ENCODE results near the gene MYO1C. TPM values are rescaled to one million over a fixed set of nuclear protein-coding genes. Genes with fewer than 3 reads are reported as not detected.
"Not testable (repeated sequence)": the region's sequence is repeated elsewhere in the genome, so short reads cannot be mapped to it uniquely, and the experiment has no call there.

MYO1C gene
- total RNA-seq, 1 experiment from 2014 or later = 227 TPM

- TF ChIP-seq, protein P1, sequence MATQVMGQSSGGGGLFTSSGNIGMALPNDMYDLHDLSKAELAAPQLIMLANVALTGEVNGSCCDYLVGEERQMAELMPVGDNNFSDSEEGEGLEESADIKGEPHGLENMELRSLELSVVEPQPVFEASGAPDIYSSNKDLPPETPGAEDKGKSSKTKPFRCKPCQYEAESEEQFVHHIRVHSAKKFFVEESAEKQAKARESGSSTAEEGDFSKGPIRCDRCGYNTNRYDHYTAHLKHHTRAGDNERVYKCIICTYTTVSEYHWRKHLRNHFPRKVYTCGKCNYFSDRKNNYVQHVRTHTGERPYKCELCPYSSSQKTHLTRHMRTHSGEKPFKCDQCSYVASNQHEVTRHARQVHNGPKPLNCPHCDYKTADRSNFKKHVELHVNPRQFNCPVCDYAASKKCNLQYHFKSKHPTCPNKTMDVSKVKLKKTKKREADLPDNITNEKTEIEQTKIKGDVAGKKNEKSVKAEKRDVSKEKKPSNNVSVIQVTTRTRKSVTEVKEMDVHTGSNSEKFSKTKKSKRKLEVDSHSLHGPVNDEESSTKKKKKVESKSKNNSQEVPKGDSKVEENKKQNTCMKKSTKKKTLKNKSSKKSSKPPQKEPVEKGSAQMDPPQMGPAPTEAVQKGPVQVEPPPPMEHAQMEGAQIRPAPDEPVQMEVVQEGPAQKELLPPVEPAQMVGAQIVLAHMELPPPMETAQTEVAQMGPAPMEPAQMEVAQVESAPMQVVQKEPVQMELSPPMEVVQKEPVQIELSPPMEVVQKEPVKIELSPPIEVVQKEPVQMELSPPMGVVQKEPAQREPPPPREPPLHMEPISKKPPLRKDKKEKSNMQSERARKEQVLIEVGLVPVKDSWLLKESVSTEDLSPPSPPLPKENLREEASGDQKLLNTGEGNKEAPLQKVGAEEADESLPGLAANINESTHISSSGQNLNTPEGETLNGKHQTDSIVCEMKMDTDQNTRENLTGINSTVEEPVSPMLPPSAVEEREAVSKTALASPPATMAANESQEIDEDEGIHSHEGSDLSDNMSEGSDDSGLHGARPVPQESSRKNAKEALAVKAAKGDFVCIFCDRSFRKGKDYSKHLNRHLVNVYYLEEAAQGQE (IDR thresholded peaks at IDR 0.05; ENCODE audit: low read depth) = no peak
- TF ChIP-seq EZH2phosphoT487 (IDR thresholded peaks at IDR 0.05; ENCODE audit: borderline replicate concordance) = no peak
- no peak for TF ChIP-seq JUND (IDR thresholded peaks at IDR 0.05)
- TF ChIP-seq SP1 (IDR thresholded peaks at IDR 0.05; ENCODE audit: low read depth) = no peak
- no peak for TF ChIP-seq EZH2 (IDR thresholded peaks at IDR 0.05)
- TF ChIP-seq EGR1 (IDR thresholded peaks at IDR 0.05; ENCODE audit: low read depth) = no peak
- no peak for TF ChIP-seq TCF7L2 (IDR thresholded peaks at IDR 0.05; ENCODE audit: borderline replicate concordance, extremely low read depth, insufficient read depth, insufficient read length)
These were observed 72.3 kb downstream of the MYO1C start (continued) for GRCh38 chr17:1420163-1420562.

GRCh38 chr17:1418476-1418875, 74.0 kb downstream of the MYO1C start:
- 0 out of 2 replicates have a peak, but pooled peaks have one; percentile 19 for ATAC-seq
- H3K9ac ChIP-seq (ENCODE audit: low read length); intact Hi-C loops (cut with micrococcal nuclease); H4K20me1 ChIP-seq (ENCODE audit: insufficient read depth); H3K9me3 ChIP-seq (ENCODE audit: control insufficient read depth in 1 of 2, insufficient read depth in 1 of 2, low read depth in 1 of 2, low read length in 2 of 2); BruUV-seq (replicated peaks); DNase-seq (ENCODE audit: low read depth, low spot score); H3K27me3 ChIP-seq (ENCODE audit: insufficient read depth, low read length); RAD21 ChIA-PET (ENCODE audit: low non-redundant PET in 1 of 2, low total read pairs in 2 of 2, uncharacterized antibody in 2 of 2, unreplicated experiment in 2 of 2); H3K4me2 ChIP-seq (ENCODE audit: low read length); CTCF ChIA-PET; H2AFZ ChIP-seq (ENCODE audit: low read depth, low read length, poor library complexity, severe bottlenecking); POLR2A ChIA-PET; H3K9me2 ChIP-seq (ENCODE audit: insufficient read depth); H3K4me3 ChIP-seq (replicated peaks in 1 of 2; ENCODE audit: low read depth in 1 of 2, low read length in 2 of 2); H3K27ac ChIP-seq (ENCODE audit: low read depth, low read length): not testable (repeated sequence)
- peaks cover 31% of the 10 kb centered on the region for H3K79me2 ChIP-seq (ENCODE audit: insufficient read depth, low read length)
- peaks cover 1 to 15% of the 10 kb centered on the region in 2 experiments for H3K4me1 ChIP-seq (ENCODE audit: control insufficient read depth in 1 of 2, insufficient read depth in 2 of 2, low read length in 2 of 2)
- H3K36me3 ChIP-seq (ENCODE audit: control insufficient read depth in 1 of 2, insufficient read depth in 2 of 2, low read length in 2 of 2) = peaks cover 16 to 23% of the 10 kb centered on the region in 2 experiments

All from HCT116 (cell line).